OCI-LY1 (cell line): ENCODE measurements around the gene TMPRSS11E.

Experiments
- H2AFZ ChIP-seq: fragments of 200-600 bp; sonication (generic), shearing (Covaris generic); 2 replicates; pipeline ENCODE4 v1.6.0; 2014; ENCODE audit warnings: antibody characterized with exemption, mild to moderate bottlenecking, low read length
- H3F3A ChIP-seq: fragments of 200-600 bp; sonication (generic), shearing (Covaris generic); 2 replicates; pipeline ENCODE4 v1.6.0; 2014; ENCODE audit warnings: mild to moderate bottlenecking, antibody characterized with exemption, low read length, moderate library complexity; ENCODE audit not compliant: insufficient read depth
- H3K27ac ChIP-seq: fragments of 200-600 bp; sonication (generic); 2 replicates; pipeline ENCODE4 v1.5.1; 2014; ENCODE audit warnings: low read length, mixed run types, mild to moderate bottlenecking, low read depth; ENCODE audit not compliant: poor library complexity, severe bottlenecking
- H3K27me3 ChIP-seq: fragments of 200-600 bp; sonication (generic); 2 replicates; pipeline ENCODE4 v1.6.0; 2014; ENCODE audit warnings: antibody characterized with exemption, mild to moderate bottlenecking, low read length, moderate library complexity; ENCODE audit not compliant: insufficient read depth
- H3K36me3 ChIP-seq: fragments of 200-600 bp; sonication (generic); 2 replicates; pipeline ENCODE4 v1.6.1; 2014; ENCODE audit warnings: mild to moderate bottlenecking, antibody characterized with exemption, low read length, moderate library complexity, mixed read lengths; ENCODE audit not compliant: insufficient read depth
- H3K4me1 ChIP-seq: fragments of 200-600 bp; sonication (generic); 2 replicates; pipeline ENCODE4 v1.5.1; 2014; ENCODE audit warnings: mild to moderate bottlenecking, low read length, moderate library complexity; ENCODE audit not compliant: insufficient read depth, severe bottlenecking
- H3K4me2 ChIP-seq: fragments of 200-600 bp; sonication (generic), shearing (Covaris generic); 2 replicates; pipeline ENCODE4 v1.6.1; 2014; ENCODE audit warnings: low read length
- H3K4me3 ChIP-seq: fragments of 200-600 bp; sonication (generic); 2 replicates; pipeline ENCODE4 v1.5.1; 2014; ENCODE audit warnings: low read length, low read depth, mild to moderate bottlenecking, mixed read lengths; ENCODE audit not compliant: poor library complexity, severe bottlenecking
- H3K79me2 ChIP-seq: fragments of 200-600 bp; shearing (Covaris generic); 2 replicates; pipeline ENCODE4 v1.6.1; 2016; ENCODE audit warnings: mixed run types, low read length, mixed read lengths; ENCODE audit not compliant: insufficient read depth
- H3K9ac ChIP-seq: fragments of 200-600 bp; sonication (generic), shearing (Covaris generic); 2 replicates; pipeline ENCODE4 v1.6.1; 2014; ENCODE audit warnings: mild to moderate bottlenecking, low read length, mixed read lengths
- H3K9me2 ChIP-seq: fragments of 200-600 bp; sonication (generic), shearing (Covaris generic); 2 replicates; pipeline ENCODE4 v1.6.1; 2014; ENCODE audit warnings: low read depth, mild to moderate bottlenecking, low read length, mixed read lengths
- H3K9me3 ChIP-seq: fragments of 200-600 bp; shearing (Covaris generic); 2 replicates; pipeline ENCODE4 v1.6.1; 2014; ENCODE audit warnings: low read length, mixed read lengths
- H4K20me1 ChIP-seq: fragments of 200-600 bp; sonication (generic), shearing (Covaris generic); 2 replicates; pipeline ENCODE4 v1.6.0; 2016; ENCODE audit warnings: mild to moderate bottlenecking, low read length; ENCODE audit not compliant: insufficient read depth
- CTCF ChIP-seq: fragments of 200-600 bp; sonication (generic), shearing (Covaris generic); IDR thresholded peaks from 2 replicates; pipeline ENCODE4 v1.5.1; 2017; ENCODE audit warnings: mild to moderate bottlenecking, antibody characterized with exemption, low read length, moderate library complexity, mixed read lengths
- EZH2 ChIP-seq: fragments of 200-600 bp; sonication (generic), shearing (Covaris generic); IDR thresholded peaks from 2 replicates; pipeline ENCODE4 v1.8.0; 2017; ENCODE audit warnings: borderline replicate concordance, mixed run types, mild to moderate bottlenecking, antibody characterized with exemption, low read length, moderate library complexity, mixed read lengths

The TMPRSS11E gene

GRCh38 chr4:68432320-68432719 is 14.9 kb upstream of the TMPRSS11E start:
- Histone ChIP-seq H3K79me2 (no peaks in the 10 kb centered on the region), H3K9me2 (no peaks in the 10 kb centered on the region), H3K4me3 (no peak overlapping the region), H4K20me1 (no peaks in the 10 kb centered on the region), H3F3A (no peaks in the 10 kb centered on the region), H3K4me2 (no peak overlapping the region), H2AFZ (no peak overlapping the region), H3K36me3 (no peaks in the 10 kb centered on the region), H3K4me1 (no peaks in the 10 kb centered on the region), H3K27me3 (no peaks in the 10 kb centered on the region), H3K9ac (no peak overlapping the region), H3K9me3 (no peaks in the 10 kb centered on the region), H3K27ac (no peak overlapping the region)
- TF ChIP-seq EZH2 (no peak), CTCF (no peak)

GRCh38 chr4:68433582-68433981 is 13.7 kb upstream of the TMPRSS11E start:
- Histone ChIP-seq H3K4me3 (no peak overlapping the region), H3K27ac (no peak overlapping the region), H3F3A (no peaks in the 10 kb centered on the region), H3K36me3 (no peaks in the 10 kb centered on the region), H3K4me2 (no peak overlapping the region), H3K9me3 (no peaks in the 10 kb centered on the region), H3K4me1 (no peaks in the 10 kb centered on the region), H3K9ac (no peak overlapping the region), H4K20me1 (no peaks in the 10 kb centered on the region), H3K79me2 (no peaks in the 10 kb centered on the region), H3K9me2 (no peaks in the 10 kb centered on the region), H3K27me3 (no peaks in the 10 kb centered on the region), H2AFZ (no peak overlapping the region)
- TF ChIP-seq EZH2 (no peak), CTCF (no peak)

GRCh38 chr4:68434277-68434676 is 13.0 kb upstream of the TMPRSS11E start:
- Histone ChIP-seq H3K36me3 (no peaks in the 10 kb centered on the region), H2AFZ (no peak overlapping the region), H3K27ac (no peak overlapping the region), H3K79me2 (no peaks in the 10 kb centered on the region), H3K9ac (no peak overlapping the region), H3K4me3 (no peak overlapping the region), H3K4me1 (no peaks in the 10 kb centered on the region), H3K9me3 (no peaks in the 10 kb centered on the region), H4K20me1 (no peaks in the 10 kb centered on the region), H3K27me3 (no peaks in the 10 kb centered on the region), H3K9me2 (no peaks in the 10 kb centered on the region), H3K4me2 (no peak overlapping the region), H3F3A (no peaks in the 10 kb centered on the region)
- TF ChIP-seq CTCF = no peak
- TF ChIP-seq EZH2 = no peak
